Prostate gland (tissue), 2 donors: ENCODE results near the gene MORN1. TPM values are rescaled to one million over a fixed set of nuclear protein-coding genes. Genes with fewer than 3 reads are reported as not detected.

Source experiments
- DNase-seq: peaks from one replicate; pipeline ENCODE4 v3.0.0-alpha.2; 2019; ENCODE audit warnings: low spot score
- H3K27ac ChIP-seq, 2 donors: fragments of 200-600 bp; sonication (generic); 2 replicates each; pipeline ENCODE4 v1.5.1; 2017 to 2019
- H3K27me3 ChIP-seq: fragments of 200-600 bp; sonication (generic); replicated peaks from 2 replicates; pipeline ENCODE4 v1.5.1; 2019; ENCODE audit not compliant: insufficient read depth
- H3K36me3 ChIP-seq, 2 donors: fragments of 200-600 bp; sonication (generic); 1 replicate in 1 of 2; 2 replicates in 1 of 2; pipeline versions ENCODE4 v1.5.1 to v1.8.1; 2017 to 2019
- H3K4me1 ChIP-seq: fragments of 200-600 bp; sonication (generic); replicated peaks from 2 replicates; pipeline ENCODE4 v1.5.1; 2019
- H3K4me3 ChIP-seq, 2 donors: fragments of 200-600 bp; sonication (generic); 2 replicates each; pipeline ENCODE4 v1.5.1; 2017 to 2019
- H3K9me3 ChIP-seq: fragments of 200-600 bp; sonication (generic); 2 replicates; pipeline ENCODE4 v1.5.1; 2017
- POLR2A ChIP-seq: fragments of 450-650 bp; IDR thresholded peaks from one replicate; pipeline ENCODE4 v1.6.1; 2016; ENCODE audit warnings: antibody characterized with exemption, mild to moderate bottlenecking
- POLR2AphosphoS5 ChIP-seq: sonication (generic); formaldehyde crosslinking; IDR thresholded peaks from one replicate; pipeline ENCODE4 v1.6.1; 2017; ENCODE audit warnings: antibody characterized with exemption
- WGBS: methylation state at CpG from one replicate; pipeline ENCODE4 v1.1.5; 2018; 5-methylcytosine and 5-hydroxymethylcytosine counted together
- intact Hi-C: fragments of 100-400 bp; cut with DNase I; formaldehyde crosslinking; loops from one replicate; pipeline ENCODE4 v1.14.2; 2022
- total RNA-seq, 2 donors: library from RNA; depleted of rRNA; stranded (reverse); fragments of >200 nt; gene quantifications; one replicate each; pipeline ENCODE4 v1.1.0, GENCODE V29; 2016
- TF ChIP-seq, protein P1 (sequence below), 4 experiments: fragments of 200-600 bp in 2 of 4; fragments of 450-650 bp in 2 of 4; sonication (generic) in 2 of 4; IDR thresholded peaks; 1 replicate in 3 of 4; 2 replicates in 1 of 4; pipeline ENCODE4 v1.5.1; 2016 to 2019; ENCODE audit warnings: antibody characterized with exemption in 4 of 4, mild to moderate bottlenecking in 2 of 4, moderate library complexity in 2 of 4

MORN1 gene
- total RNA-seq, 2 donors from 2014 or later: 18.6 to 21.0 TPM

DNA sequence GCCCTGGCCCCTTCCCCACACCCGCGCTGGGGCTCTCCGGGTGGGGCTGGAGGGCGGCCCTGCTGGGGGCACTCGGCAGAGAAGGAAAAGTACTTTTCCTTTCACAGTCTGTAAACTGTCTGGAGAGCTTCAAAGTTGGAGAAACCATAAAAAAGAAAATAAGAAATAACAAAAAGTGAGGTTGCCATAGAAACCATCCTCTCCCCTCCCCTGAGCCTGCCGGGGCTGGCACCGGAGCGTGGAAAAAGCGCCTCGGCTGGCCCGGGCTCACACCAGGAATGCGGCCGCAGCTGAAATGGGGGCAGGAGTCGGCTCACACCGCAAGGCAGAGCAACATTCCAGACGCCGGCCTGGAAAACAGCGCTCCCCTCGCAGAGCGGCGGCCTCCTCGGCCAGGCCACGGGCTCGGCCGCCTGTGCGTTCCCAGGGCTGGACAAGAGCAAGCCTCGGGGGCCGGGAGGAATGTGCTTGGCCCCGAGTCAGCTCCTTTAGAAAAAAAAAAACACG, 69.2 kb downstream of the MORN1 start:
- no peak for DNase-seq
- Histone ChIP-seq H3K9me3 (no peaks in the 10 kb centered on the region), H3K4me1 (peaks cover 23% of the 10 kb centered on the region), H3K4me3 (peak overlapping the region in 1 of 2 donors; percentile 3), H3K27ac (peak overlapping the region; percentile 66 to 74), H3K36me3 (no peaks in the 10 kb centered on the region), H3K27me3 (no peaks in the 10 kb centered on the region)
- 7% methylated on average over 30 of the region's 30 CpGs for WGBS
- TF ChIP-seq, protein P1, sequence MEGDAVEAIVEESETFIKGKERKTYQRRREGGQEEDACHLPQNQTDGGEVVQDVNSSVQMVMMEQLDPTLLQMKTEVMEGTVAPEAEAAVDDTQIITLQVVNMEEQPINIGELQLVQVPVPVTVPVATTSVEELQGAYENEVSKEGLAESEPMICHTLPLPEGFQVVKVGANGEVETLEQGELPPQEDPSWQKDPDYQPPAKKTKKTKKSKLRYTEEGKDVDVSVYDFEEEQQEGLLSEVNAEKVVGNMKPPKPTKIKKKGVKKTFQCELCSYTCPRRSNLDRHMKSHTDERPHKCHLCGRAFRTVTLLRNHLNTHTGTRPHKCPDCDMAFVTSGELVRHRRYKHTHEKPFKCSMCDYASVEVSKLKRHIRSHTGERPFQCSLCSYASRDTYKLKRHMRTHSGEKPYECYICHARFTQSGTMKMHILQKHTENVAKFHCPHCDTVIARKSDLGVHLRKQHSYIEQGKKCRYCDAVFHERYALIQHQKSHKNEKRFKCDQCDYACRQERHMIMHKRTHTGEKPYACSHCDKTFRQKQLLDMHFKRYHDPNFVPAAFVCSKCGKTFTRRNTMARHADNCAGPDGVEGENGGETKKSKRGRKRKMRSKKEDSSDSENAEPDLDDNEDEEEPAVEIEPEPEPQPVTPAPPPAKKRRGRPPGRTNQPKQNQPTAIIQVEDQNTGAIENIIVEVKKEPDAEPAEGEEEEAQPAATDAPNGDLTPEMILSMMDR (IDR thresholded peaks at IDR 0.05): no peak
- TF ChIP-seq POLR2AphosphoS5: peak; percentile 17
- intact Hi-C loops: loop anchor here (2.0 kb wide), 1 partner anchor 59 kb away; no protein-coding TSS in a partner anchor

DNA sequence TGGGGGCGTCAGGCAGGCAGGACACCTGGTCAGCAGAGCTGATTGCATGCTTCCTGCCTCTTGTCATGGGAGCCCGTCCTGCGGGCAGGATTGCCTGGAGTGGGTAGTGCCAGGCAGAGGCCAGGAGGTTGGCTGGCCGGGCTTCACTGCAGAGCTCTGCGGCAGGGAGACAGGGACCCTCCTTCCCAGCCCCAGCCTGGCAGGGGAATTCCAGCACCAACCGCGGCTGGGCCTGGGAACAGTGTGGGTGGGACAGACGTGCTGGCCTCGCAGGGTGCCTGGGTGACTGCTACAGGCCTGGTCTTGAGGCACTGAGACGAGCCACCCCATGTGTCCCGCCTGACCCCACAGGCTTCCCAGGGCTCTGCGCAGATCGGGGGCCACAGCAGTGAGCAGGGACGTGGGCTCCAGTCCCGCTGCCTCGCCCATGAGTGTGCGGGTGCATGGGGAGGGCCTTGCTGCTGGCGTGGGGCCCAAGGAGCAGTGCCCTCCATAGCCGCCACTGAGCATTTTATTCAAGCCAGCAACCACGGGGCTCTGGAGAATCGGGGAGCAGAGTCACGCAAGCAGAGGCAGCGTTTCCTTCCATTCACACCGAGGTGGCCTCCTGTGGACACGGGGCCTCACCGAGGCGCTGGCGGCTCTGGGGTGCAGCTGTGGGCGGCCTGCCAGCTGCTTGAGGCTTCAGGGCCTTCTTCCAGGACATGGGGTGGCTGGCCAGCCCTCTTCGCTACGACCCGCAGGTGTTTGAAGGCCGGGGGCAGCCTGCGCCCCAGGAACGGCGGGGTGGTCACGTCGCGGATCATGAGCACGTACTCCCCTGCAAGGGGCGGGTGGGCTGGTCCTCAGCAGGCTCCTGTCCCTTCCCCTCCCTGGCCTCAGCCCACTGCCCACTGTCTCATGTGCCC, 70.3 kb downstream of the MORN1 start:
- DNase-seq: no peak
- no peak overlapping the region for H3K4me3 ChIP-seq
- H3K4me1 ChIP-seq: peaks cover 23% of the 10 kb centered on the region
- no peak for TF ChIP-seq POLR2A
- TF ChIP-seq, protein P1 (IDR thresholded peaks at IDR 0.05): no peak
- TF ChIP-seq POLR2AphosphoS5: no peak
- 49% methylated on average over 29 of the region's 41 CpGs for WGBS
- H3K9me3 ChIP-seq: no peaks in the 10 kb centered on the region
- intact Hi-C loops: no loop called here
- peak overlapping the region; percentile 66 to 74 for H3K27ac ChIP-seq
- H3K27me3 ChIP-seq: no peaks in the 10 kb centered on the region
- H3K36me3 ChIP-seq: no peaks in the 10 kb centered on the region

DNA sequence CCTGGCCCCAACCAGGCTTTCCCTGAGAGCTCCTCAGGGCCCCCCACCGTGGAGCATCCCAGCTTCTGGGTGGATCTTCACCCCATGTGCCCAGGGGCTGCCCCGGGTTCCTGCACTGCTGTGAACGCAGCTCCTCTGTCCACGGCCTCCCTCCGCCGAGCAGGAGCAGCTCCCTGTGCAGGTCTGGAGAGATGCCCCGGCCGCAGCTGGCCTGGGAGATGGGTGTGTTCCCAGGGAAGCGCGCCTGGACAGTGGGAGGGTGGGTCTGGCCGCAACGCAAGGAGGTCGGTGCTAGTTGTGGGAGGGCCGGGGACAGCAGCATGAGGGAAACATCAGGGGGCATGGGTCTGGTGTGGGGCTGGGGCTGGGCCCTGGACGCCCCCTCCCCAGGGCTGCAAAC, 71.3 kb downstream of the MORN1 start:
- H3K4me3 ChIP-seq: no peak overlapping the region
- 70% methylated on average over 15 of the region's 15 CpGs for WGBS
- intact Hi-C loops: no loop called here
- H3K27ac ChIP-seq: no peak overlapping the region
- H3K36me3 ChIP-seq: no peaks in the 10 kb centered on the region
- no peaks in the 10 kb centered on the region for H3K27me3 ChIP-seq
- TF ChIP-seq, protein P1 (IDR thresholded peaks at IDR 0.05): no peak
- no peak for TF ChIP-seq POLR2A
- H3K4me1 ChIP-seq: peaks cover 25% of the 10 kb centered on the region
- no peaks in the 10 kb centered on the region for H3K9me3 ChIP-seq
- DNase-seq: no peak

DNA sequence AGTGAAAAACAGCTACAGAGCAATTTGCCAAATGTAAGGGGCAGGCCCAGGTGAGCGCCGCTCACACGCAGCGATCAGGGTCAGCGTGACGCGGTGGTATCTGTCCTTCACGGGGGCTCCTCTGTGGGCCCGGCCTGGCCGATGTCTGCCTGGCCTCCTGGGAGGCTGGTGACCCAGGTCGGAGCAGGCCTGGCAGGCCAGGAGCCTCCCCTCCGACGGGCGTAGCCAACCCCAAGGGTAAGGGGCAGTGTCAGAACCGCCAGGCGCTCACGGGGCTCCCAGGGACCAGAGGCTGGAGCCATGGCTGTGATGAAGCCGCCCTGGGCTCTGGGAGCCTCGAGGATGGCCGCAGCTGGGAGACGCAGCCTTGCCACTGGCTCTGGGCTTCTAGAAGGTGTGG, 72.1 kb downstream of the MORN1 start:
- 87% methylated on average over 21 of the region's 21 CpGs for WGBS
- H3K9me3 ChIP-seq: no peaks in the 10 kb centered on the region
- no peaks in the 10 kb centered on the region for H3K27me3 ChIP-seq
- no peak overlapping the region for H3K27ac ChIP-seq
- no peak for DNase-seq
- H3K36me3 ChIP-seq: no peaks in the 10 kb centered on the region
- intact Hi-C loops: loop anchor here (5.0 kb wide), 1 partner anchor 87 kb away; no protein-coding TSS in a partner anchor
- peaks cover 25% of the 10 kb centered on the region for H3K4me1 ChIP-seq
- no peak overlapping the region for H3K4me3 ChIP-seq
- TF ChIP-seq POLR2A: no peak
- TF ChIP-seq, protein P1 (IDR thresholded peaks at IDR 0.05): no peak
- TF ChIP-seq POLR2AphosphoS5: no peak
